ENCODE measurements around the gene RBP5. TPM values are rescaled to one million over a fixed set of nuclear protein-coding genes. Genes with fewer than 3 reads are reported as not detected.
A peak's percentile ranks its signal among the peaks of the same experiment; 100 is the strongest.

The RBP5 gene
- total and polyA plus RNA-seq, 4 donors = 12.9 to 108 (median 63.6) TPM

DNA sequence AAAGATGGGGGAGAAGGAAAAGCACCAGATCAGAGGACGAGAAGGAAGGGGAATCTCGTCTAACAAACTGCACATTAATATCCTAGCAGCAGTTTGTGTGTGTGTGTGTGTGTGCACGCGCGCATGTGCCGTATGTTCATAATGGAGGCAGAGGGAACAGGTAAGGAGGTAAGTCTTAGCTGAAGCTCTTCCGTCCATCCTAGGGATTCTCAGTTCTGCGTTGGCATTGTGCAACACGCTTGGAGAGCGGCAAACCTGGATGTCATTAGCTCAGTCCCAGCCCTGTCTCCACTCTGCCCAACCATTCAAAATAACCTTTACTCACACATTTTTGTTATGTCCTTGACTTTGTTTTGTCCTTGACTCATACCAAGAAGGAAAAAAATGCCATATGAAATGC, 34.8 kb downstream of the RBP5 start:
- DNase-seq (ENCODE audit: low spot score) = no peak
- Histone ChIP-seq H3K27ac (ENCODE audit: low read depth in 1 of 2, low read length in 2 of 2) (peak overlapping the region; percentile 1 to 17), H3K4me1 (ENCODE audit: control insufficient read depth in 4 of 4, insufficient read depth in 4 of 4, low read length in 3 of 4) (peaks cover 8 to 37% (median 29%) of the 10 kb centered on the region in 4 donors), H3K4me3 (ENCODE audit: low read depth in 1 of 3, low read length in 3 of 3) (no peak overlapping the region), H3K36me3 (ENCODE audit: control insufficient read depth in 4 of 4, insufficient read depth in 3 of 4, low read depth in 1 of 4, low read length in 3 of 4) (peaks cover 2 to 20% (median 12%) of the 10 kb centered on the region in 4 donors), H3K9me3 (ENCODE audit: control insufficient read depth in 4 of 4, low read length in 3 of 4) (no peaks in the 10 kb centered on the region), H3K9ac (ENCODE audit: low read depth in 1 of 2, low read length in 2 of 2) (no peak overlapping the region), H3K27me3 (ENCODE audit: control insufficient read depth in 4 of 4, insufficient read depth in 4 of 4, low read length in 3 of 4) (no peaks in the 10 kb centered on the region)
- peak in 1 of 2 donors; percentile 10 for TF ChIP-seq RAD21 (IDR thresholded peaks at IDR 0.05)
- TF ChIP-seq, protein P1, sequence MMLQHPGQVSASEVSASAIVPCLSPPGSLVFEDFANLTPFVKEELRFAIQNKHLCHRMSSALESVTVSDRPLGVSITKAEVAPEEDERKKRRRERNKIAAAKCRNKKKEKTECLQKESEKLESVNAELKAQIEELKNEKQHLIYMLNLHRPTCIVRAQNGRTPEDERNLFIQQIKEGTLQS (IDR thresholded peaks at IDR 0.05) = no peak
- TF ChIP-seq, protein P2, sequence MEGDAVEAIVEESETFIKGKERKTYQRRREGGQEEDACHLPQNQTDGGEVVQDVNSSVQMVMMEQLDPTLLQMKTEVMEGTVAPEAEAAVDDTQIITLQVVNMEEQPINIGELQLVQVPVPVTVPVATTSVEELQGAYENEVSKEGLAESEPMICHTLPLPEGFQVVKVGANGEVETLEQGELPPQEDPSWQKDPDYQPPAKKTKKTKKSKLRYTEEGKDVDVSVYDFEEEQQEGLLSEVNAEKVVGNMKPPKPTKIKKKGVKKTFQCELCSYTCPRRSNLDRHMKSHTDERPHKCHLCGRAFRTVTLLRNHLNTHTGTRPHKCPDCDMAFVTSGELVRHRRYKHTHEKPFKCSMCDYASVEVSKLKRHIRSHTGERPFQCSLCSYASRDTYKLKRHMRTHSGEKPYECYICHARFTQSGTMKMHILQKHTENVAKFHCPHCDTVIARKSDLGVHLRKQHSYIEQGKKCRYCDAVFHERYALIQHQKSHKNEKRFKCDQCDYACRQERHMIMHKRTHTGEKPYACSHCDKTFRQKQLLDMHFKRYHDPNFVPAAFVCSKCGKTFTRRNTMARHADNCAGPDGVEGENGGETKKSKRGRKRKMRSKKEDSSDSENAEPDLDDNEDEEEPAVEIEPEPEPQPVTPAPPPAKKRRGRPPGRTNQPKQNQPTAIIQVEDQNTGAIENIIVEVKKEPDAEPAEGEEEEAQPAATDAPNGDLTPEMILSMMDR (IDR thresholded peaks at IDR 0.05; ENCODE audit: low read depth, low read length, missing input control) = no peak
- peak in 1 of 2 donors; percentile 30 for TF ChIP-seq RXRA (IDR thresholded peaks at IDR 0.05)
- peak in 1 of 2 donors; percentile 16 for TF ChIP-seq HNF4A (conservative IDR thresholded peaks at IDR 0.05)
- no peak for TF ChIP-seq GABPA (IDR thresholded peaks at IDR 0.05 in 1 of 2, conservative IDR thresholded peaks at IDR 0.05 in 1 of 2)
- TF ChIP-seq NR2F2 (IDR thresholded peaks at IDR 0.05) = no peak
- TF ChIP-seq, protein P3, sequence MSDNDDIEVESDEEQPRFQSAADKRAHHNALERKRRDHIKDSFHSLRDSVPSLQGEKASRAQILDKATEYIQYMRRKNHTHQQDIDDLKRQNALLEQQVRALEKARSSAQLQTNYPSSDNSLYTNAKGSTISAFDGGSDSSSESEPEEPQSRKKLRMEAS (IDR thresholded peaks at IDR 0.05) = no peak
- WGBS = 38% methylated on average over 10 of the region's 10 CpGs

DNA sequence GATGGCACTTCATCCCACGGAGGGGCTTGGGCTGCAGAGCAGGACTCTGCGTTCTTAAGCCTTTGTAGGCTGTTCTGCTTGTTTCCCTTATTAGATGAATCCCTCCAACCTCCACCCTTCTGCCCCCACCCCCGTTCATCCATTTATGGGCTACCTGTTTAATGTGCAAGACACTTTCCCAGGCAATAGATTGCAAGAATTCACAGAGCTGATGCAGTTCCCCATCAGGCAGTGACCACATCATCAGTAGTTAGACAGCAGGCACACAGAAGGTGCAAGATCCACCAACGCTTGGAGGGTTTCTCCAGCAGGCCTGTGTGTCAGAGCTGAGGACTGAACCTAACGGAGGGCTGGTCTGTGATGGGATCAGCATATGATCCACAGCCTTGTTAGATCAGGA, 35.2 kb downstream of the RBP5 start:
- H3K4me3 ChIP-seq (ENCODE audit: low read depth in 1 of 3, low read length in 3 of 3) = no peak overlapping the region
- H3K27me3 ChIP-seq (ENCODE audit: control insufficient read depth in 4 of 4, insufficient read depth in 4 of 4, low read length in 3 of 4) = no peaks in the 10 kb centered on the region
- no peak for DNase-seq (ENCODE audit: low spot score)
- TF ChIP-seq NR2F2 (IDR thresholded peaks at IDR 0.05) = no peak
- TF ChIP-seq EGR1 (IDR thresholded peaks at IDR 0.05; ENCODE audit: low read depth in 2 of 2) = no peak
- no peak for TF ChIP-seq RXRA (IDR thresholded peaks at IDR 0.05)
- TF ChIP-seq FOXA2 (IDR thresholded peaks at IDR 0.05) = no peak
- no peak for TF ChIP-seq FOXA1 (IDR thresholded peaks at IDR 0.05)
- TF ChIP-seq SP1 (IDR thresholded peaks at IDR 0.05) = no peak
- TF ChIP-seq GABPA (IDR thresholded peaks at IDR 0.05 in 1 of 2, conservative IDR thresholded peaks at IDR 0.05 in 1 of 2) = no peak
- no peak for TF ChIP-seq YY1 (IDR thresholded peaks at IDR 0.05)
- TF ChIP-seq HNF4A (conservative IDR thresholded peaks at IDR 0.05) = no peak
- TF ChIP-seq, protein P4, sequence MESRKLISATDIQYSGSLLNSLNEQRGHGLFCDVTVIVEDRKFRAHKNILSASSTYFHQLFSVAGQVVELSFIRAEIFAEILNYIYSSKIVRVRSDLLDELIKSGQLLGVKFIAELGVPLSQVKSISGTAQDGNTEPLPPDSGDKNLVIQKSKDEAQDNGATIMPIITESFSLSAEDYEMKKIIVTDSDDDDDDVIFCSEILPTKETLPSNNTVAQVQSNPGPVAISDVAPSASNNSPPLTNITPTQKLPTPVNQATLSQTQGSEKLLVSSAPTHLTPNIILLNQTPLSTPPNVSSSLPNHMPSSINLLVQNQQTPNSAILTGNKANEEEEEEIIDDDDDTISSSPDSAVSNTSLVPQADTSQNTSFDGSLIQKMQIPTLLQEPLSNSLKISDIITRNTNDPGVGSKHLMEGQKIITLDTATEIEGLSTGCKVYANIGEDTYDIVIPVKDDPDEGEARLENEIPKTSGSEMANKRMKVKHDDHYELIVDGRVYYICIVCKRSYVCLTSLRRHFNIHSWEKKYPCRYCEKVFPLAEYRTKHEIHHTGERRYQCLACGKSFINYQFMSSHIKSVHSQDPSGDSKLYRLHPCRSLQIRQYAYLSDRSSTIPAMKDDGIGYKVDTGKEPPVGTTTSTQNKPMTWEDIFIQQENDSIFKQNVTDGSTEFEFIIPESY (IDR thresholded peaks at IDR 0.05) = no peak
- TF ChIP-seq, protein P1 (IDR thresholded peaks at IDR 0.05) = no peak
- TF ChIP-seq HNF4G (IDR thresholded peaks at IDR 0.05) = no peak
- no peak for TF ChIP-seq JUND (IDR thresholded peaks at IDR 0.05)
- no peak for TF ChIP-seq RAD21 (IDR thresholded peaks at IDR 0.05)
- peaks cover 2 to 21% (median 13%) of the 10 kb centered on the region in 4 donors for H3K36me3 ChIP-seq (ENCODE audit: control insufficient read depth in 4 of 4, insufficient read depth in 3 of 4, low read depth in 1 of 4, low read length in 3 of 4)
- 62% methylated on average over 5 of the region's 5 CpGs for WGBS
- no peaks in the 10 kb centered on the region for H3K9me3 ChIP-seq (ENCODE audit: control insufficient read depth in 4 of 4, low read length in 3 of 4)
- H3K27ac ChIP-seq (ENCODE audit: low read depth in 1 of 2, low read length in 2 of 2) = peak overlapping the region; percentile 1 to 17
- H3K9ac ChIP-seq (ENCODE audit: low read depth in 1 of 2, low read length in 2 of 2) = no peak overlapping the region
- H3K4me1 ChIP-seq (ENCODE audit: control insufficient read depth in 4 of 4, insufficient read depth in 4 of 4, low read length in 3 of 4) = peaks cover 8 to 41% (median 31%) of the 10 kb centered on the region in 4 donors

Data from liver (tissue), 9 donors.